ENCODE measurements around the gene PNMA5.

GRCh38 chrX:153029162-153029561, 35.2 kb upstream of the PNMA5 start:
- TF ChIP-seq, protein P1, sequence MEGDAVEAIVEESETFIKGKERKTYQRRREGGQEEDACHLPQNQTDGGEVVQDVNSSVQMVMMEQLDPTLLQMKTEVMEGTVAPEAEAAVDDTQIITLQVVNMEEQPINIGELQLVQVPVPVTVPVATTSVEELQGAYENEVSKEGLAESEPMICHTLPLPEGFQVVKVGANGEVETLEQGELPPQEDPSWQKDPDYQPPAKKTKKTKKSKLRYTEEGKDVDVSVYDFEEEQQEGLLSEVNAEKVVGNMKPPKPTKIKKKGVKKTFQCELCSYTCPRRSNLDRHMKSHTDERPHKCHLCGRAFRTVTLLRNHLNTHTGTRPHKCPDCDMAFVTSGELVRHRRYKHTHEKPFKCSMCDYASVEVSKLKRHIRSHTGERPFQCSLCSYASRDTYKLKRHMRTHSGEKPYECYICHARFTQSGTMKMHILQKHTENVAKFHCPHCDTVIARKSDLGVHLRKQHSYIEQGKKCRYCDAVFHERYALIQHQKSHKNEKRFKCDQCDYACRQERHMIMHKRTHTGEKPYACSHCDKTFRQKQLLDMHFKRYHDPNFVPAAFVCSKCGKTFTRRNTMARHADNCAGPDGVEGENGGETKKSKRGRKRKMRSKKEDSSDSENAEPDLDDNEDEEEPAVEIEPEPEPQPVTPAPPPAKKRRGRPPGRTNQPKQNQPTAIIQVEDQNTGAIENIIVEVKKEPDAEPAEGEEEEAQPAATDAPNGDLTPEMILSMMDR (conservative IDR thresholded peaks at IDR 0.05; ENCODE audit: low read length), result no peak
- TF ChIP-seq EZH2phosphoT487 (IDR thresholded peaks at IDR 0.05; ENCODE audit: borderline replicate concordance), result no peak
